Lower leg skin (tissue), 3 donors: Measurements from ENCODE around the gene ZBTB40.

Experiments used
- CTCF ChIP-seq, 3 donors: fragments of 450-650 bp; IDR thresholded peaks; one replicate each; pipeline ENCODE4 v1.5.1; 2016; ENCODE audit warnings: antibody characterized with exemption in 3 of 3, mild to moderate bottlenecking in 3 of 3, moderate library complexity in 2 of 3
- POLR2A ChIP-seq, 2 donors: fragments of 450-650 bp; IDR thresholded peaks; one replicate each; pipeline ENCODE4 v1.6.1; 2016 to 2017; ENCODE audit warnings: antibody characterized with exemption in 2 of 2, mild to moderate bottlenecking in 1 of 2, moderate library complexity in 1 of 2

GRCh38 chr1:22428672-22429071, 23.0 kb upstream of the ZBTB40 start:
- TF ChIP-seq POLR2A (IDR thresholded peaks at IDR 0.05) (no peak), CTCF (IDR thresholded peaks at IDR 0.05) (no peak)
